Measurements from ENCODE around the gene GRSF1.

Gene GRSF1

DNA sequence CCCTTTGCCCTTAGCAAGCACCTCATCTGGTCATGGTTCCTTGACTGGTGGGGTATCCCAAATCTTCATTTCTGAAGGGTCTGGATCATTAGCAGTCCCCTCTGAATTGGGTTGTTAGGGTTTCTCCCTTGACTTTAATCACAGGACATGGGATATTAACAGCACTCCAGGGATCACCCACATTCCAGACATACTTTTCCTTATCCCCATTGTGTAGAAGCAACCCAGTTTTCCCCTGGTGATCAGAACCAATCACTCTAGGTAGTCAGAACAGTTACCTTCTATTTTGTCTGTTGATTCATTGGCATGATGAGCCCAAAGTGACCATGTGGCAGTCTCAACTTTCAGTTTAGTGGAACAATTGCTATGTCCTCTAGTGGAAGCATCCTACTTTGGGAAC is 29.1 kb upstream of the GRSF1 start:
- FAIRE-seq (no peak), DNase-seq (ENCODE audit: insufficient read length, low spot score) (no peak)
- no peak for TF ChIP-seq CTCF (IDR thresholded peaks at IDR 0.05; ENCODE audit: insufficient read depth, missing control alignments)

DNA sequence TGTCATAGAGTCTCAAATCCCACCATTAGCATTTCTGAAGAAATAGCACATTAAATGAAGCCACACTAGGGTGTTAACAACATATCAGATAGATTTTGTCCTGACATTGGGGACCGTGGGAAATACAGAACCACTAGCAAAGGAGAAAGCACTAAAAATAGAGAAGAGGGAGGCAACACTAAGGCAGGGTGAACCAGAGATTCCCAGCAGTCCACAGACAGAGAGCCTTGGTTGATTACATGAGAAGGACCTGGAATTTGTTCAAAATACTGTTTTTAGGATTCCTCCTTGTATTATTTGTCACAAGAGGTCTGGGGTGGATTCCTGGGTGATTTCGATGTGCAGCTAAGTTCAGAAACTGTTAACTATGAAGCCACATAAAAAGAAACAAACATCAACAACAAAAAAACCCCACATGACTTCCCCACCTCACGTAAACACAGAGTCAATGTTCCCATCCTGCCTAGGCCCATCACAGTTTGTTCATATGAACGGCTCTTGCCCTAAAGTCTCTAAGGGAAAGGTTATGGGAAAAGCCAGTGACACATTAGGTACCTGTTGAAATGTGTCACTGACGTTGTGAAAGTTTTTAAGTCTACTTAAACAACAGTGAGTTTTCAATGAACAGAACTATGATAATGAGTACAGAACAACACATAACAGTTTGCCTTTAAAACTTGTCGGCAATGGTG is 23.6 kb upstream of the GRSF1 start:
- no peak for DNase-seq (ENCODE audit: insufficient read length, low spot score)
- TF ChIP-seq CTCF (IDR thresholded peaks at IDR 0.05; ENCODE audit: insufficient read depth, missing control alignments): no peak
- FAIRE-seq: no peak

GRCh38 chr4:70859066-70859465 is 19.4 kb upstream of the GRSF1 start:
- no peak for FAIRE-seq
- DNase-seq (ENCODE audit: insufficient read length, low spot score): no peak
- no peak for TF ChIP-seq CTCF (IDR thresholded peaks at IDR 0.05; ENCODE audit: insufficient read depth, missing control alignments)

DNA sequence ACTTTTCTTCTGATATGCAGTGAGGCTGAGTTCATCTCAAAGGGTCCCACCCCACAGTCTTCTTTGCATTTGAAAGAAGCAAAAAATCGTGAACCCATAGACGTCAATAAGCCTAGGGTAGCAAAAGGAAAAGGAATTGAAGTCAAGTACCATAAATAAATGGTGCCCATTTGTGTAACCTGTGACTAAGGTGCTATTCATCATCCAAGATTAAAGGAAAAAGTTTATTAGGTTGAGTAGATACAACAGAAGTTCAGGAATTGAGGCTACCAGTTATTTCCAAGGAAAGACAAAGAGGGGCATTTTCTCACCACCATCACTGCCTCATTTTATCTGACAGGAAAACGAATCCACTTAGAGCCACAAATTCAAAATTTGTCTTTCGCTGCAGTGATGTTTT is 18.8 kb upstream of the GRSF1 start:
- DNase-seq (ENCODE audit: insufficient read length, low spot score) (no peak), FAIRE-seq (no peak)
- TF ChIP-seq CTCF (IDR thresholded peaks at IDR 0.05; ENCODE audit: insufficient read depth, missing control alignments): no peak

GRCh38 chr4:70855464-70855863 is 15.8 kb upstream of the GRSF1 start:
- no peak for TF ChIP-seq CTCF (IDR thresholded peaks at IDR 0.05; ENCODE audit: insufficient read depth, missing control alignments)
- FAIRE-seq (no peak), DNase-seq (ENCODE audit: insufficient read length, low spot score) (no peak)

DNA sequence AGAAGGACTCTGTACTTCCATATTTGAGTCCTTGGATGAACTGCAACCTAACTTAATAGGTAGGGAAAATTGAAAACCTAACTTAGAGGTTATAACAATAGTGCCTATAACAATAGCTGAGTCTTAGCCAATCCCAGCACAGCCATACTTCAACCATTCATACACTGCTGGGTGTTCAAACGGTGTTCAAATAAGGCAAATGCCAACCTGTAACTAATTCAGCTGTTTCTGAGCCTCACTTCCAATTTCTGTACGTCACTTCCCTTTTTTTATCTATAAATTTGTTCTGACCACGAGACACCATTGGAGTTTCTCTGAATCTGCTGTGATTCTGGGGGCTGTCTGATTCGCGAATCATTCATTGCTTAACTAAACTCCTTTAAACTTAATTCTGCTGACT is 9.6 kb upstream of the GRSF1 start:
- TF ChIP-seq CTCF (IDR thresholded peaks at IDR 0.05; ENCODE audit: insufficient read depth, missing control alignments): no peak
- FAIRE-seq (no peak), DNase-seq (ENCODE audit: insufficient read length, low spot score) (no peak)

DNA sequence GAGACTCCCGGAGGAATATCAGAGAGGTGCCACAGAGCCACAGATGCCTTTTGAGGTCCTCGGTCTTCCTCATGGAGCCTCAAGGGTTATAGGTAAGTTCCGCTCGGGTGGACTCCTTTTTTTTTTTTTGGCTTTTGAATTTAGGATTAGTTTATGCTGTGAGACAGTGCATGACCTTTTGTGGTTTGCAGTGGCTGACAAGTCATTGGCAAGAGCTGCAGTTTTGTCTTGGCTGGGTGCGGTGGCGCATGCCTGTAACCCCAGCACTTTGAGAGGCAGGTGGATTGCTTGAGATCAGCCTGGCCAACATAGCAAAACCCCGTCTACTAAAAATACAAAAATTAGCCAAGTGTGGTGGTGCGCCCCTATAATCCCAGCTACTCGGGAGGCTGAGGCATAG is 4.5 kb upstream of the GRSF1 start:
- TF ChIP-seq CTCF (IDR thresholded peaks at IDR 0.05; ENCODE audit: insufficient read depth, missing control alignments): no peak
- FAIRE-seq (no peak), DNase-seq (ENCODE audit: insufficient read length, low spot score) (no peak)

All from D721Med (cell line).